NCI-H69 (cell line): Measurements from ENCODE around the gene PEX14.
"Not testable (repeated sequence)": the region's sequence is repeated elsewhere in the genome, so short reads cannot be mapped to it uniquely, and the experiment has no call there.

ENCODE experiments used
- DNase-seq: peaks from one replicate; lab custom pipeline; 2025; lab: John Stamatoyannopoulos, UW

PEX14 gene

GRCh38 chr1:10474613-10475507, at the start of gene PEX14:
PEX14 (plus strand) TSS chr1:10474950; CDS start chr1:10474967, 17 bp downstream.
- DNase-seq, result peak; percentile 89

GRCh38 chr1:10425826-10426534, 48.8 kb upstream of the PEX14 start:
- DNase-seq, result not testable (repeated sequence)

DNA sequence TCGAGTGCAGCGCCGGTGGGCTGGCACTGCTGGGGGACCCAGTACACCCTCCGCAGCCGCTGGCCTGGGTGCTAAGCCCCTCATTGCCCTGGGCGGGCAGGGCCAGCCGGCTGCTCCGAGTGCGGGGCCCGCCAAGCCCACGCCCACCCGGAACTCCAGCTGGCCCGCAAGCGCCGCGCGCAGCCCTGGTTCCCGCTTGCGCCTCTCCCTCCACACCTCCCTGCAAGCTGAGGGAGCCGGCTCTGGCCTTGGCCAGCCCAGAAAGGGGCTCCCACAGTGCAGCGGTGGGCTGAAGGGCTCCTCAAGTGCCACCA, 48.3 kb upstream of the PEX14 start:
- DNase-seq, result not testable (repeated sequence)

- DNase-seq, result no peak
Measured at GRCh38 chr1:10428984-10429383, 45.8 kb upstream of the PEX14 start.

DNA sequence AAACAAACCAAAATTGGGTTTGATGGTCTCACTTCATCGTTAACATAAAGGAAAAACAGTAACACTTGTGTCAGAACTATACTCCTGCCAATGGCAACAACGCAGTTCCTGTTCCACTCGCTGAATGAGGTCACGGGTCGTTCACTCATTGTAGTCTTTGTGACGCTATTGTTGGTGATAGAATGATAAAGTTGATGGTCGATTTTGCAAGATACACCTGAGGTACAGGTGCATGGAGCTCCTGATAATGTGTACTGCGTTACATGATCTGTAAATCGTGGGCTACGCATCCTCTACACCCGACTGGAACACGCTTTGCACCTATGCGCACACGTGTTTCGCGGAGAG, 44.9 kb upstream of the PEX14 start:
- no peak for DNase-seq

DNA sequence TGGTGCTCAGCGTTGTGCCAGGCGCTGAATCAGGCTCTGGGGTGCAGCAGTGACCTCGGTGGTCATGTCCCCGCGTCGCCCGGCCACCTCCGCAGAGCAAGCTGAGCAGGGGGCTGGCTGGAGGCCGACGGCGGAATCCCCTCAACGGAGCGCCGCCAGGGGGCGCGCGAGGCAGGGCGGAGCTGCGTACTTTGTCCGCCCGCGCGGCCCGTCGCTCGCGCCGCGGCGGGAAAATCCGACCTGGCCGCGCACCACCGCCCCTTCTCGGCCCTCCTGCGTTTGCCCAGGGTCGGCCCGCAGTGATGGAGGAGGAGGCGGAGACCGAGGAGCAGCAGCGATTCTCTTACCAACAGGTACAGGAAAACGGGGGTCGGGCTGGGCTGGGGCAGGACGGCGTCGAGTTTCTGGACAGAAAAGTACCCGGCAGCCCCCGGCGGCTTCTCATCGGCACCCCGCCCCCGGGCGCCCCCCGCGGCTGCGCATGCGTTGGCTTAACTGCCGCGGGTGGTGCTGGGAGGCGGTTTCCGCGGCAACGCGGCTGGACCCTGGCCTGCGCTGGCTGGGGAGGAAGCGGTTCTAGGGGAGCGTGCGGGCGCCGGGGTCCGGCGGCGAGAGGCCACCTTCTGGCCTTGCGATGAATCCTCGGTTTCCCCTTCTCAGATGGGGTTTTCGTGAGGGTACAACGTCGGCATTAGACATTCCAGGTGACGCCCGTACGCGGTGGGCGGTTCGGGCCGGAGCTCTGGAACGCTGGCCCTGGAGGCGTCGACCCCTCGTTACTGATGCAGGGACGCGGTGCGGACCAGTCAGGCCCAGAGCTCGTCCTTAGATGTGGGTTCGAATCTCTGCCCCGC, 44.3 kb upstream of the PEX14 start, which contains the start of gene CENPS:
TSS of gene CENPS (plus strand) at position 218 of the 854 bp plus-strand sequence. CDS start at position 303, 85 bp downstream.
- DNase-seq, result peak; percentile 87

- DNase-seq, result peak; percentile 56
Measured at GRCh38 chr1:10431070-10431730, 43.5 kb upstream of the PEX14 start.

GRCh38 chr1:10432910-10433700, 41.6 kb upstream of the PEX14 start:
- DNase-seq, result peak; percentile 29

GRCh38 chr1:10433790-10434189, 41.0 kb upstream of the PEX14 start:
- no peak for DNase-seq

GRCh38 chr1:10434590-10434989, 40.2 kb upstream of the PEX14 start:
- DNase-seq, result no peak

DNA sequence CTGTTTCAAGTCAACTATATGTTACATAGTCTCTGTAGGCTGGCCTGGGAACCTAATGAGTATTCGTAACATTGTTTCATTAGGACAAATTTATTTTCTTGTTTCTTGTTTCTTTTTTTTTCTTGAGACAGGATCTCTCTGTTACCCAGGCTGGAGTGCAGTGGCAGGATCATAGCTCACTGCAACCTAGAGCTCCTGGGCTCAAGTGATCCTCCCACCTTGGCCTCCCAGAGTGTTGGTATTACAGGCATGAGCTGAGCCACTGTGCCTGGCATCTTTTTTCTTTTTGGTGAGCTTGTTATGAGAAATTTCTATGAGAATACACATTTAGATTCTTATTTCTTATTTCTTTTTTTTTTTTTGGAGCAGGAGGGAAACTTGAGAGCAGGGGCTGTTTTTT, 37.7 kb upstream of the PEX14 start:
- DNase-seq, result no peak

DNA sequence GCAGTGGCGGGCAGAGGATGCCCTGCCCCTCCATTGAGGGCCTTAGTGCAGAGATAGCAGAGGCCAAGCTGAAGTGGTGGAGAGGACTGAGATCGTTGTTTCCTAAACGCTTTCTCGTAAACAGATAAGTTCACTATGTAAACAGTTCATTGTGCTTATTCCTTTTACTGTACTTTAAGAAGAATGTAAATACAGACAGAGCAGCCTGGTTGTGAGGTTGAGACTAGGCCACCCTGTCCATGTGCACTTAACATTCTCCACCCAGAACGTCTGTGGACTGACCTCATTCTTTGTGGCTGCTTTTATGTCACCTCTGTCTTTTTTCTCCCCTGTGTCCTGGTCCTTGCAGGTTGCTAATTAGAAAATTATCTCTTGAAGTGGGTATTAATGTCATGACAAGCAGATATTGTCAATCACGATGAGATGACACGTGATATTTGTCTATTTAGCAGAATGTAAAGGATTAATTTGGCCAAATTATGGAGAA, 36.0 kb upstream of the PEX14 start:
- DNase-seq, result no peak

GRCh38 chr1:10440305-10440704, 34.4 kb upstream of the PEX14 start:
- no peak for DNase-seq

- DNase-seq, result peak; percentile 14
Measured at GRCh38 chr1:10440794-10441193, 34.0 kb upstream of the PEX14 start.

DNA sequence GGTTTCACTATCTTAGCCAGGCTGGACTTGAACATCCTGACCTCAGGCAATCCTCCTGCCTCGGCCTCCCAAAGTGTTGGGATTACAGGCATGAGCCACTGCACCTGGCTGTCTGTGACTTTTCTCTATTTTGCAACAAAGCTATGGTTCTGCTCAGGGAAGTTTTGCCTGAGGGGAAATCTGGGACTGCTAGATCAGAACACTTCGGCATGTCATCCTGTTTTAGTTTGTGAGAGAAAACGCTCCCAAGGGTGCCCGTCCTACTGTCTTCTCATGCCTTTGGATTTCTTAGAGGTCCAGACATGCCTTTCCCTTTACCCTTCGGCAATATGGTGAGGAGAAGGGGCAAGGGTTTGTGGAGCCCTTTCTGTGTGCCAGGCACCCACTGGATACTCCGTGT, 30.5 kb upstream of the PEX14 start:
- DNase-seq, result no peak

- DNase-seq, result no peak
Measured at GRCh38 chr1:10444795-10445397, 29.9 kb upstream of the PEX14 start.

- no peak for DNase-seq
Measured at GRCh38 chr1:10446790-10447422, 27.8 kb upstream of the PEX14 start.

DNA sequence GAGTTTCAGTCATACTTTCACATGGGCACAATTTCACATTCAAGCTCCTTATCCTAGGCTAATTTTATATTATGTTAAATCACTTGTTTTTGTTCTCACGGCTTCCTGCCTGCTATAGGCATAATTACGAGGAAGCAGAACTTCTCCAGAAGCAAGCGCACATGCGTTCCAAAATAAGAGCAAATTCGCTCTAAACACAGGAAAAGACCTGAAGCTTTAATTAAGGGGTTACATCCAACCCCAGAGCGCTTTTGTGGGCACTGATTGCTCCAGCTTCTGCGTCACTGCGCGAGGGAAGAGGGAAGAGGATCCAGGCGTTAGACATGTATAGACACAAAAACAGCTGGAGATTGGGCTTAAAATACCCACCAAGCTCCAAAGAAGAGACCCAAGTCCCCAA, 25.0 kb upstream of the PEX14 start, which contains the start of gene CORT:
TSS of gene CORT (plus strand) at position 281 of the 400 bp plus-strand sequence. CDS start 193 bp downstream, outside the sequence.
- no peak for DNase-seq

- no peak for DNase-seq
Measured at GRCh38 chr1:10450156-10450814, 24.5 kb upstream of the PEX14 start.
